Brain microvascular endothelial cell (primary cell): ENCODE measurements around the gene OARD1.
A peak's percentile ranks its signal among the peaks of the same experiment; 100 is the strongest.
"Not testable (repeated sequence)": the region's sequence is repeated elsewhere in the genome, so short reads cannot be mapped to it uniquely, and the experiment has no call there.

ENCODE experiments used
- DNase-seq: peaks from one replicate; pipeline ENCODE4 v3.0.0-alpha.2; 2020
- H3K27ac ChIP-seq: fragments of 250-450 bp; sonication (Bioruptor Pico); 2 replicates; pipeline ENCODE4 v1.5.1; 2020; ENCODE audit warnings: mild to moderate bottlenecking, moderate library complexity
- H3K27me3 ChIP-seq: fragments of 250-450 bp; sonication (Bioruptor Pico); replicated peaks from 2 replicates; pipeline ENCODE4 v1.5.1; 2020; ENCODE audit warnings: mild to moderate bottlenecking
- H3K36me3 ChIP-seq: fragments of 250-450 bp; sonication (Bioruptor Pico); replicated peaks from 2 replicates; pipeline ENCODE4 v1.5.1; 2020; ENCODE audit warnings: mild to moderate bottlenecking
- H3K4me3 ChIP-seq: 2 replicates; pipeline ENCODE4 v1.5.1; 2011; ENCODE audit warnings: low read depth, mild to moderate bottlenecking, control low read depth, low read length, moderate library complexity
- in situ Hi-C: cut with HindIII; loops from 2 replicates; pipeline ENCODE4 v1.10.0; 2017; ENCODE audit warnings: low sequenced_read_pairs, low pct_ligation_motif_present
- TF ChIP-seq, protein P1 (sequence below): IDR thresholded peaks from 2 replicates; pipeline ENCODE4 v1.5.1; 2011; ENCODE audit warnings: low read depth, mild to moderate bottlenecking, moderate library complexity, low read length, control low read depth, inconsistent platforms; ENCODE audit errors: missing control alignments

Gene OARD1

DNA sequence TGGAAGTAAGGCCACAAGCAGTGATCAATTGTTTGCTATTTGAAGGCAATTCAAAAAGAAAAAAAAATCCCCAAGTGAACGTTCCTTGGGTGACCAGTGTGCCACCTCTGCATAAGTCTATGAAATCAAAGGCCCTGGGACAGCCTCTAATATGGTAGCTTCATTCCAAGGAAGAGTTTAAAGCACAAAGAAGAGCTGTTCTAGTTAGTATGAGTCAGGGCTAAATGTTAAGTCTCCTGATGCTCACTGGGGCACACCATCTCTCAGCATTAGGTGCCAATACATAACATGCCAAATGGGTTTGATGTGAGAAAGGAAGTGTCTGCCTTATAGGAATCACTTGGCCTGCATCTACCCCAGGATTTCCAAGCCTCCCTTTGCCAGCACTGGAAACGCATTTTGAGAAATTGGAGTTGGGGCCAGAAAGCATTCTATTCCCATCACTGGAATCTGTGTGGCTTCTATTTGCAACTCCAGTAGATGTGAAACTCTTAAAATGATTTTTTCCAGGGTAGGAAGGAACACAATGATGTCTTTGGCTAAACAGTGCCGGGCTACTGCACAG is 46.1 kb downstream of the OARD1 start:
- H3K36me3 ChIP-seq, result no peaks in the 10 kb centered on the region

GRCh38 chr6:41023114-41023513 is 49.0 kb downstream of the OARD1 start:
- in situ Hi-C loops, result no loop called here
- TF ChIP-seq, protein P1, sequence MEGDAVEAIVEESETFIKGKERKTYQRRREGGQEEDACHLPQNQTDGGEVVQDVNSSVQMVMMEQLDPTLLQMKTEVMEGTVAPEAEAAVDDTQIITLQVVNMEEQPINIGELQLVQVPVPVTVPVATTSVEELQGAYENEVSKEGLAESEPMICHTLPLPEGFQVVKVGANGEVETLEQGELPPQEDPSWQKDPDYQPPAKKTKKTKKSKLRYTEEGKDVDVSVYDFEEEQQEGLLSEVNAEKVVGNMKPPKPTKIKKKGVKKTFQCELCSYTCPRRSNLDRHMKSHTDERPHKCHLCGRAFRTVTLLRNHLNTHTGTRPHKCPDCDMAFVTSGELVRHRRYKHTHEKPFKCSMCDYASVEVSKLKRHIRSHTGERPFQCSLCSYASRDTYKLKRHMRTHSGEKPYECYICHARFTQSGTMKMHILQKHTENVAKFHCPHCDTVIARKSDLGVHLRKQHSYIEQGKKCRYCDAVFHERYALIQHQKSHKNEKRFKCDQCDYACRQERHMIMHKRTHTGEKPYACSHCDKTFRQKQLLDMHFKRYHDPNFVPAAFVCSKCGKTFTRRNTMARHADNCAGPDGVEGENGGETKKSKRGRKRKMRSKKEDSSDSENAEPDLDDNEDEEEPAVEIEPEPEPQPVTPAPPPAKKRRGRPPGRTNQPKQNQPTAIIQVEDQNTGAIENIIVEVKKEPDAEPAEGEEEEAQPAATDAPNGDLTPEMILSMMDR, result no peak
- no peak overlapping the region for H3K27ac ChIP-seq
- DNase-seq, result no peak
- no peaks in the 10 kb centered on the region for H3K36me3 ChIP-seq
- no peaks in the 10 kb centered on the region for H3K27me3 ChIP-seq
- no peak overlapping the region for H3K4me3 ChIP-seq

More for the DNA sequence above, 46.1 kb downstream of the OARD1 start:
- in situ Hi-C loops, result no loop called here
- TF ChIP-seq, protein P1, result no peak
- no peaks in the 10 kb centered on the region for H3K27me3 ChIP-seq
- H3K4me3 ChIP-seq, result no peak overlapping the region
- no peak for DNase-seq
- H3K27ac ChIP-seq, result no peak overlapping the region

- TF ChIP-seq, protein P1, result no peak
Measured at GRCh38 chr6:41022294-41022693, 49.9 kb downstream of the OARD1 start.

GRCh38 chr6:41021832-41022231 is 50.3 kb downstream of the OARD1 start:
- no peak overlapping the region for H3K4me3 ChIP-seq
- in situ Hi-C loops, result no loop called here
- TF ChIP-seq, protein P1, result peak; percentile 59
- DNase-seq, result no peak
- H3K27ac ChIP-seq, result no peak overlapping the region
- H3K27me3 ChIP-seq, result no peaks in the 10 kb centered on the region
- H3K36me3 ChIP-seq, result no peaks in the 10 kb centered on the region

More at GRCh38 chr6:41022294-41022693, 49.9 kb downstream of the OARD1 start:
- Histone ChIP-seq H3K36me3 (no peaks in the 10 kb centered on the region), H3K27me3 (no peaks in the 10 kb centered on the region), H3K27ac (no peak overlapping the region), H3K4me3 (no peak overlapping the region)
- in situ Hi-C loops, result no loop called here
- peak; percentile 5 for DNase-seq

DNA sequence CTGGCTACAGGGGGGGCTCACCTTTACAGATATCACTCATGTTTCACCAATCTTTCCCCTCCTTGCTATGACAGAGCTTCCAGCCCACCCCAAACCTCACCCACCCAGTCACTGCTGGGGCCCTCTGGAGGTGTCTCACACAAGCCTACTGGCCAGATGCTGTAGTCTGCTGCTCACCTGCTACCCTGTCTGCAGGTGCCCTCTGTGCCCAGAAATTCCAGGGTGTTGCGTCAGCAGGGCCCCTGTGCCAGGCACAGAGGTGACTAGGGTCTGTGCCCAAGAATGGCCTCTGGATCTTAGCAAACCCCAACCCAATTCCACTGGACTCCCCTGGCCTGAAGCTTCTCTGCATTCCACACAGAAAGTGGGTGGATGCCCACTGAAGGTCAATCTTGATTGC is 54.5 kb downstream of the OARD1 start:
- DNase-seq, result no peak
- H3K36me3 ChIP-seq, result no peaks in the 10 kb centered on the region
- in situ Hi-C loops, result no loop called here
- TF ChIP-seq, protein P1, result no peak
- no peak overlapping the region for H3K27ac ChIP-seq
- no peaks in the 10 kb centered on the region for H3K27me3 ChIP-seq
- H3K4me3 ChIP-seq, result no peak overlapping the region

DNA sequence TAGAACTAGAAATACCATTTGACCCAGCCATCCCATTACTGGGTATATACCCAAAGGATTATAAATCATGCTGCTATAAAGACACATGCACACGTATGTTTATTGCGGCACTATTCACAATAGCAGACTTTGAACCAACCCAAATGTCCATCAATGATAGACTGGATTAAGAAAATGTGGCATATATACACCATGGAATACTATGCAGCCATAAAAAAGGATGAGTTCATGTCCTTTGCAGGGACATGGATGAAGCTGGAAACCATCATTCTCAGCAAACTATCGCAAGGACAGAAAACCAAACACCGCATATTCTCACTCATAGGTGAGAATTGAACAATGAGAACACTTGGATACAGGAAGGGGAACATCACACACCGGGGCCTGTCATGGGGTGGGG is 56.3 kb downstream of the OARD1 start:
- H3K27me3 ChIP-seq, H3K27ac ChIP-seq, H3K4me3 ChIP-seq, H3K36me3 ChIP-seq, in situ Hi-C loops, DNase-seq: not testable (repeated sequence)
